SKM-1 treated with dmso at 0.1 percent for 144 hours (cell line): ENCODE data around the gene DHRS12.

Experiments used
- DNase-seq: peaks from one replicate; lab custom pipeline; 2025; ENCODE audit not compliant: unreplicated experiment; lab: John Stamatoyannopoulos, UW

The DHRS12 gene, protein sequence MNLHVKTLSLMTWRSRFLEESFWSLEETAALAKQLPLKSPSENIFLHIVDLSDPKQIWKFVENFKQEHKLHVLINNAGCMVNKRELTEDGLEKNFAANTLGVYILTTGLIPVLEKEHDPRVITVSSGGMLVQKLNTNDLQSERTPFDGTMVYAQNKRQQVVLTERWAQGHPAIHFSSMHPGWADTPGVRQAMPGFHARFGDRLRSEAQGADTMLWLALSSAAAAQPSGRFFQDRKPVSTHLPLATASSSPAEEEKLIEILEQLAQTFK

GRCh38 chr13:51803422-51804294 is at the start of gene DHRS12:
TSS of gene DHRS12 (minus strand) at chr13:51804163. CDS start at chr13:51799659, 4,504 bp downstream.
- DNase-seq: peak; percentile 64

GRCh38 chr13:51849145-51850101 is 45.5 kb upstream of the DHRS12 start:
- peak; percentile 23 for DNase-seq

GRCh38 chr13:51848674-51849073 is 44.7 kb upstream of the DHRS12 start:
- no peak for DNase-seq

DNA sequence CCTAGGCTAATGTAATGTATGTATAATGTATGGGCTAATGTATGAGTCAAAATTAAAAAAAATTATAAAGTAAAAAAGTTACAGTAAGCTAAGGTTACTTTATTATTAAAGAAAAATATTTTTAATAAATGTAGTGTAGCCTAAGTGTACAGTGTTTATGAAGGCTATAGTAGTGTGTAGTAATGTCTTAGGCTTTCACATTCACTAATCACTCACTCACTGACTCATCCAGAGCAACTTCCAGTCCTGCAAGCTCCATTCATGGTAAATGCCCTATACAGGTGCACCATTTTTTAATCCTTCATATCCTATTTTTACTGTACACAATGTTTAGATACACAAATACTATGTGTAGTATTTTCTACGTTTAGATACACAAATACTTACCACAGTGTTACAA is 42.8 kb upstream of the DHRS12 start:
- no peak for DNase-seq

DNA sequence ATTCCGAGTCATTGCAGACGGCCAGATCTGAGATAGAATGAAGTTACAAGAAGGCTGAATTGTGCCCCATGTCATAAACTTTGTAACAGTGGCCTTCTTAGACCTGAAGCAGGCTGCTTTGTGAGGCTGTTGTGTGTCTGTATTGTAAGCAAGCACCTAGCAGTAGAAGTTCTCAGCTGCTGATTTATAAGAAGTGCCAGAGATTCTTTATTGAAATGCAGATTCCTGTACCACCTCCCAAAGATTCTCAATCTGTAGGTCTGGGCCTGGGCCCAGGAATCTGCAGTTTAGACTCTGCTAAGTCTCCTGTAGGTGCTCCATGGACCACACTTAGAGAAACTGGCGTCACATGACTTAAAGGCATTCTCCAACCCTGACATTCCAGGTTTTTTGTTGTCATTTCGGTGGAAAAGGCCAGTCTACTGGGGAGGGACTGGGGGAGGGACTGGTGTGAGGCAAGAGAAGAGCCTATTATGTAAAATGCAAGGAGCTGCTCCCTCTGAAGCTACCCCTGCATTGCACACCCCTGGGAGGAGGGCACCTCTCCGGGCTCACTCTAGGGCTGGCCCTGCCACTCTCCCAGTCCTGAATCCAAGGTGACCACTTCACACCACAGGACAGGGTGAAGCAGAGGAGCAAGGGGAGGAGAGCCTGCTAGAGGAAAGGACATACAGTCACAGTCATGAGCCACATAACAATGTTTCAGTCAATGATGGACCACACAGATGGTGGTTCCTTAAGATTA is 41.8 kb upstream of the DHRS12 start:
- no peak for DNase-seq

GRCh38 chr13:51844862-51845573 is 41.1 kb upstream of the DHRS12 start, which contains the start of gene TMEM272:
TSS of gene TMEM272 (minus strand) at chr13:51845177. CDS start at chr13:51838530, 6,647 bp downstream.
- DNase-seq: peak; percentile 39

- DNase-seq: no peak
These were observed 39.6 kb upstream of the DHRS12 start for GRCh38 chr13:51843529-51843928.

GRCh38 chr13:51841732-51842131 is 37.8 kb upstream of the DHRS12 start:
- DNase-seq: no peak

- DNase-seq: no peak
These were observed 37.0 kb upstream of the DHRS12 start for GRCh38 chr13:51840917-51841316.

GRCh38 chr13:51839711-51840540 is 36.0 kb upstream of the DHRS12 start:
- DNase-seq: no peak

GRCh38 chr13:51838240-51838846 is 34.4 kb upstream of the DHRS12 start:
- no peak for DNase-seq

DNA sequence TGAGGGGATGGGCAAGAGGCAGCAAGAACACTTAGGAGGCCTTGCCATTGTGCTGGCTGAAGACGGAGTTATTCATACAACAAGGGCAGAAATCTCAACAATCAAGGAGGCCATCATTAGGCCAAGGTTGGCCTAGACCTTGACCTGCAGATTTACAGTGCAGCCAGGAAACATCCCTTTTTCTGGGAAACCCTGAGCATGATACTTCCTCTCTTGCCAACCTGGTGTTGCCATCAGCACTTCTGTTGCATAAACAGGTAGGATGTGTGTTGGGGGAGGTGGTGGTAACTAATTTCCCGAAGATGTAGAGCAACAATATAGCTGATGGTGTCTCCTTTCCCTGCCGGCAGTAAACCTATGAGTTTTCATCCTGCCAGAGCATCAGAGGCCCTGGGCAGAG is 33.1 kb upstream of the DHRS12 start:
- DNase-seq: no peak

GRCh38 chr13:51834581-51835171 is 30.7 kb upstream of the DHRS12 start:
- DNase-seq: no peak

GRCh38 chr13:51833980-51834379 is 30.0 kb upstream of the DHRS12 start:
- no peak for DNase-seq

GRCh38 chr13:51832471-51833152 is 28.6 kb upstream of the DHRS12 start:
- peak; percentile 63 for DNase-seq

DNA sequence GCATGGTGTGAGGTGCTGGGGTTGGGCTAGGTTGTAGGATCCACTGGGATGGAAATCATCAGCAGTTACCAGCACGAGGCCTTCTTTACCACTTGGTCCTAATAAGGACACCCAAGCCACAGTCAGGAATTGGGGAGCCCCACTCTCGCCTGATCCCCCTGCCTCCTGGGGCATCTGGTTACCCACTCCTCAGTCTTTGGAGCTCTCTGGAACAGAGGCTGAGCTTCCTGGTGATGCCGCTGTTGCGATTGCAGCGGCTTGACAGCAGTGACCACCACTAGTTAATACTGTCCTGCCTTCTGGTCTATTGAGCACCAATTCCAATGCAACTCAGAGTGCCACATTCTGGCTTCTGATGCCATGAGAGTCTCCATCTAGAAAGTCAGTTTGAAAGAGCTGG is 27.6 kb upstream of the DHRS12 start:
- DNase-seq: no peak

DNA sequence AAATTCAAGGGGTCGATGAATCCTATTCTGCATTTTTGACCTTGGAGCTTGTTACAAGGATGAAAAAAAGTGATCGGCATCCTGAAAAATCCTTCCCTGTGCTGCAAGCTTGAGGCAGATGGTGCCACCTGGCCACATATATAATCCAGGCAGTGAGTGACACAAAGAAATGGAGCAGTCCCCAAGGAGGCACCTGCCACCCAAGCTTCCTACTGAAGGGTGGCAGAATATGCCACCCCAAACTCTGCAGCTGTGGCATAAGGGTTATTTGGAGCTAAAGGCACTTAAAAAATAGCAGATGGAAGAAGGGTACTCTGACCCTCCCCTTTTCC is 25.6 kb upstream of the DHRS12 start:
- no peak for DNase-seq
